Mammary epithelial cell (primary cell): Measurements from ENCODE around the gene RGMA.
A peak's percentile ranks its signal among the peaks of the same experiment; 100 is the strongest.

Source experiments
- CTCF ChIP-seq, 2 donors: IDR thresholded peaks in 1 of 2; conservative IDR thresholded peaks in 1 of 2; 2 replicates each; pipeline ENCODE4 v1.5.1; 2011 to 2012; ENCODE audit warnings: inconsistent platforms in 2 of 2, low read length in 2 of 2, mild to moderate bottlenecking in 2 of 2, control low read depth in 1 of 2, low read depth in 1 of 2; ENCODE audit not compliant: insufficient read depth in 1 of 2; ENCODE audit errors: extremely low read depth in 1 of 2
- EZH2 ChIP-seq: IDR thresholded peaks from 2 replicates; pipeline ENCODE4 v1.6.1; 2012; ENCODE audit warnings: low read length, inconsistent platforms, borderline replicate concordance

DNA sequence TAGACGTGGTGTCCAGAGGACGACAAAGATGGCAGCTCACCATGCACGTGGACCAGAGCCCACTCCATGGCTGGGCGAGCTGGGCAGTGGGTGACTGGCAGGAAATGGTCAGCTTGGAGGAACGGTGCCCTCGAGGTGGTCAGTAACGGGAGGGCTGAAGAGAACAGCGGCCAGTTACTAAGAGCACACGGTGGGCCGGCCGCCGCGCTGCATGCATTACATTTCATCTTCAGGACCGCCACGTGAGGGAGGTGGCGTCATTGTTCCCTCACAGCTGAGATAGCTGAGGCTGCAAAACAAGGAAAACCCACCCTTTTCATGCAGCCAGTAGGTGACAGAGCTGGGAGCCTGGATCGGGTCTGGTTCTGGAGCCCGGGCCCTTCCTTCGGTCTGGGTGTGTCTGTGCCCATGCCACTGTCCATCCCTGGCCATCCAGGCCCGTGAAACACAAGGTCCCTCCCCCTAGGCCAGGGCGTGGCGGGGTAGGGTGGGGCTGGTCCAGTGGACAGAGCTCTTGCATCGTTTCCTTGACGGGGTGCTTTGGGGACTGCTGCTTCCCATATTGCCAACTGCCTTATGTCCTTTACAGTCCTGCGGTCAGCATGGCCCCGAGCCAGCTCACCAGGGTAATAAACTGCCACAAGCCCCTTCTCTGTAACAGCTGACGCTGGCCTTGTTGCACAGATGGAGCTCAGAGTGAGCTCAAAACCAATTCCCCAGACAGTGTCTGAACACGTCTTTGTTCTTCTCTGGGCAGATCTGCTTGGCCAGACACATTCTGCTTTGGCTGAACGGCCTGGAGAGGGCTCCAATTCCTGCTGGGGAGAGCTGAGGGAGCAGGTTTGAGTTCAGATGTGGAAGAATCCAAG is 51.8 kb downstream of the RGMA start:
- TF ChIP-seq CTCF (conservative IDR thresholded peaks at IDR 0.05 in 1 of 2, IDR thresholded peaks at IDR 0.05 in 1 of 2; ENCODE audit: extremely low read depth in 1 of 2, insufficient read depth in 1 of 2, low read depth in 1 of 2, low read length in 2 of 2) (peak in 1 of 2 donors; percentile 45), EZH2 (no peak)
